ENCODE results near the gene CAMK1D.

The CAMK1D gene

GRCh38 chr10:12877150-12877549, 527.8 kb downstream of the CAMK1D start:
- no peak for TF ChIP-seq CTCF (IDR thresholded peaks at IDR 0.05; ENCODE audit: insufficient read depth, low read depth, low read length, missing control alignments)
- no peak for DNase-seq (ENCODE audit: low read depth)
- H3K4me3 ChIP-seq (ENCODE audit: low read depth, low read length), result no peak overlapping the region

- TF ChIP-seq CTCF (IDR thresholded peaks at IDR 0.05; ENCODE audit: insufficient read depth, low read depth, low read length, missing control alignments), result no peak
- no peak overlapping the region for H3K4me3 ChIP-seq (ENCODE audit: low read depth, low read length)
- no peak for DNase-seq (ENCODE audit: low read depth)
These were observed 531.1 kb downstream of the CAMK1D start for GRCh38 chr10:12880423-12880822.

- H3K4me3 ChIP-seq (ENCODE audit: low read depth, low read length), result no peak overlapping the region
- TF ChIP-seq CTCF (IDR thresholded peaks at IDR 0.05; ENCODE audit: insufficient read depth, low read depth, low read length, missing control alignments), result no peak
- no peak for DNase-seq (ENCODE audit: low read depth)
These were observed 535.5 kb downstream of the CAMK1D start for GRCh38 chr10:12884851-12885250.
